Measurements from ENCODE around the gene ERF.

ERF gene

DNA sequence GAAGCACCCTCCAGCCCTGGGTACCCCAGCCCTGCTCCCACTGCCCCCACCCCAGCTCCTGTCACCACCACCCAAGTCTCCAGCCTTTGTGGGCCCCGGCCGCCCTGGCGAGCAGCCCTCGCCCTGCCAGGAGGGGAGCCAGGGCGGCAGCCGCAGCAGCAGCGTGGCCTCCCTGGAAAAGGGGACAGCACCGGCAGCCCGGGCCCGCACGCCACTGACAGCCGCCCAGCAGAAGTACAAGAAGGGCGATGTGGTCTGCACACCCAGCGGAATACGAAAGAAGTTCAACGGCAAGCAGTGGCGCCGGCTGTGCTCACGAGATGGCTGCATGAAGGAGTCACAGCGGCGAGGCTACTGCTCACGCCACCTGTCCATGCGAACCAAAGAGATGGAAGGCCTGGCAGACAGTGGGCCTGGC, 18.1 kb upstream of the ERF start:
- Histone ChIP-seq H3K4me3 (ENCODE audit: low read length) (no peak overlapping the region), H3K9me2 (replicated peaks; ENCODE audit: control insufficient read depth, low read length) (no peaks in the 10 kb centered on the region), H3K27me3 (ENCODE audit: control insufficient read depth, low read length) (no peaks in the 10 kb centered on the region), H3K27ac (ENCODE audit: low read depth, low read length) (no peak overlapping the region), H3K36me3 (ENCODE audit: control insufficient read depth, low read length) (peaks cover 6% of the 10 kb centered on the region; the same call in 1 of the 2 replicates), H3K4me1 (ENCODE audit: control insufficient read depth, low read length) (peaks cover 21% of the 10 kb centered on the region), H3K9me3 (ENCODE audit: control insufficient read depth, insufficient read depth, low read length) (no peaks in the 10 kb centered on the region), H4K20me1 (ENCODE audit: control insufficient read depth, insufficient read depth, low read depth, low read length) (no peaks in the 10 kb centered on the region), H3K79me2 (ENCODE audit: control insufficient read depth, low read length) (peaks cover 19% of the 10 kb centered on the region), H3F3A (ENCODE audit: control insufficient read depth, insufficient read depth) (peaks cover 3% of the 10 kb centered on the region; the same call in 1 of the 2 replicates), H3K4me2 (ENCODE audit: low read length) (no peak overlapping the region)
- TF ChIP-seq EZH2phosphoT487 (IDR thresholded peaks at IDR 0.05; ENCODE audit: borderline replicate concordance, low read length) (no peak), CTCF (IDR thresholded peaks at IDR 0.05; ENCODE audit: low read depth, low read length, poor library complexity, severe bottlenecking) (no peak)

- peaks cover 6% of the 10 kb centered on the region; the same call in 1 of the 2 replicates for H3K36me3 ChIP-seq (ENCODE audit: control insufficient read depth, low read length)
- peaks cover 19% of the 10 kb centered on the region for H3K79me2 ChIP-seq (ENCODE audit: control insufficient read depth, low read length)
- no peak overlapping the region for H3K27ac ChIP-seq (ENCODE audit: low read depth, low read length)
Measured at GRCh38 chr19:42272535-42272897, 17.6 kb upstream of the ERF start.

DNA sequence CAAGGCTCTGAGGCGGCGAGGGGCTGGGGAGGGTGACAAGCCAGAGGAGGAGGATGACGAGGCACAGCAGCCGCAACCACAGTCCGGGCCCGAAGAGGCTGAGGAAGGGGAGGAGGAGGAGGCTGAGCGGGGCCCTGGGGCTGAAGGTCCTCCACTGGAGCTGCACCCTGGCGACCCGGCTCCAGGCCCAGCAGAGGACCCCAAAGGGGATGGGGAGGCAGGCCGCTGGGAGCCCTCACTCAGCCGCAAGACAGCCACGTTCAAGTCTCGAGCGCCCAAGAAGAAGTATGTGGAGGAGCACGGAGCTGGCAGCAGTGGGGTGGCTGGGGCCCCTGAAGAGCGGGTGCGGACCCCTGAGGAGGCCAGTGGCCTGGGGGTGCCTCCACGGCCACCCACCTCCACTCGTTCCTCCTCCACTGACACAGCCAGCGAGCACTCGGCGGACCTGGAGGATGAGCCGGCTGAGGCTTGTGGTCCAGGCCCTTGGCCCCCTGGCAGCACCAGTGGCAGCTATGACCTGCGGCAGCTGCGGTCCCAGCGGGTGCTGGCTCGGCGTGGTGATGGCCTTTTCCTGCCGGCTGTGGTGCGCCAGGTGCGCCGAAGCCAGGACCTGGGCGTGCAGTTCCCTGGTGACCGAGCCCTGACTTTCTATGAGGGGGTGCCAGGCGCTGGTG, 17.1 kb upstream of the ERF start:
- Histone ChIP-seq H3K9me2 (replicated peaks; ENCODE audit: control insufficient read depth, low read length) (no peaks in the 10 kb centered on the region), H3K4me2 (ENCODE audit: low read length) (no peak overlapping the region), H3K27me3 (ENCODE audit: control insufficient read depth, low read length) (no peaks in the 10 kb centered on the region), H3K4me3 (ENCODE audit: low read length) (no peak overlapping the region), H3K27ac (ENCODE audit: low read depth, low read length) (no peak overlapping the region), H3K9me3 (ENCODE audit: control insufficient read depth, insufficient read depth, low read length) (no peaks in the 10 kb centered on the region), H4K20me1 (ENCODE audit: control insufficient read depth, insufficient read depth, low read depth, low read length) (no peaks in the 10 kb centered on the region), H3K79me2 (ENCODE audit: control insufficient read depth, low read length) (peaks cover 19% of the 10 kb centered on the region), H3K4me1 (ENCODE audit: control insufficient read depth, low read length) (peaks cover 27% of the 10 kb centered on the region), H3K36me3 (ENCODE audit: control insufficient read depth, low read length) (peaks cover 6% of the 10 kb centered on the region; the same call in 1 of the 2 replicates), H3F3A (ENCODE audit: control insufficient read depth, insufficient read depth) (peaks cover 3% of the 10 kb centered on the region; the same call in 1 of the 2 replicates)
- TF ChIP-seq CTCF (IDR thresholded peaks at IDR 0.05; ENCODE audit: low read depth, low read length, poor library complexity, severe bottlenecking) (no peak), EZH2phosphoT487 (IDR thresholded peaks at IDR 0.05; ENCODE audit: borderline replicate concordance, low read length) (no peak)

More at GRCh38 chr19:42272535-42272897, 17.6 kb upstream of the ERF start:
- Histone ChIP-seq H3K27me3 (ENCODE audit: control insufficient read depth, low read length) (no peaks in the 10 kb centered on the region), H3K9me2 (replicated peaks; ENCODE audit: control insufficient read depth, low read length) (no peaks in the 10 kb centered on the region), H3K9me3 (ENCODE audit: control insufficient read depth, insufficient read depth, low read length) (no peaks in the 10 kb centered on the region), H4K20me1 (ENCODE audit: control insufficient read depth, insufficient read depth, low read depth, low read length) (no peaks in the 10 kb centered on the region), H3K4me3 (ENCODE audit: low read length) (no peak overlapping the region), H3F3A (ENCODE audit: control insufficient read depth, insufficient read depth) (peaks cover 3% of the 10 kb centered on the region; the same call in 1 of the 2 replicates), H3K4me1 (ENCODE audit: control insufficient read depth, low read length) (peaks cover 26% of the 10 kb centered on the region), H3K4me2 (ENCODE audit: low read length) (no peak overlapping the region)
- TF ChIP-seq EZH2phosphoT487 (IDR thresholded peaks at IDR 0.05; ENCODE audit: borderline replicate concordance, low read length) = no peak
- TF ChIP-seq CTCF (IDR thresholded peaks at IDR 0.05; ENCODE audit: low read depth, low read length, poor library complexity, severe bottlenecking) = no peak

Data from DOHH2 (cell line).